ENCODE data around the gene YJU2.

The YJU2 gene

DNA sequence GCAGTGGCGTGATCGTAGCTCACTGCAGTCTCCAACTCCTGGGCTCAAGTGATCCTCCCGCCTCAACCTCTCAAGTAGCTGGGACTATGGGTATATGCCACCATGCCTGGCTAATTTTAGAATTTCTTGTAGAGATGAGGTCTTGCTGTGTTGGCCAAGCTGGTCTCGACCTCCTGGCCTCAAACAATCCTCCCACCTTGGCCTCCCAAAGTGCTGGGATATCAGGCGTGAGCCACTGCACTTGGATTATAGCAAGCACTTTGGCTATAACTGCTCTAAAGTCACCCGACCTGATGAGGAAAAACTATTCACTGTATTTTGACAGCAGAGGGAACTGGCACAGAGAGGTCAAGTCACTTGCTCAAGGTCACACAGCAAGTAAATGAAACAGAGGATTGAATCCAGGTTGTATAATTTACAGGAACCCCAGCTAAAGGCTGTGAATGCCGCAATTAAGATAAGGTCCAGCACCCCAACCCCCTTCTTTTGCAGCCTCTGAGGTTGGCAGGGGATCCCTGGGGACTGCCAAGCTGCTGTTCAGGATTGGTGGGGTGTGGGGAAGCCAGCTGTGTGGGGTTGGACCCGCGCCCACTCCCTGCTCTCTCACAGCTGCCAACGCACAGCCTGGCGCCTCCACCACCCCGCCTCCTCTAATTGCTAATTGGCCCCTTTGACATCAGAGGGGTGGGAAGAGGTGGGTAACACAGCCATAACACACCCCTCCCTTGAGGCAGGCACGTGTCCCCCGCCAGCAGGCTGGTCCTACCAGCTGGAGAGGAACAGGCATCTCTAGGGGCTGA, 49.3 kb downstream of the YJU2 start:
- DNase-seq (ENCODE audit: extremely low read depth in 1 of 2, low read depth in 1 of 2) = no peak

GRCh38 chr19:4297901-4298809, 51.3 kb downstream of the YJU2 start:
- no peak for DNase-seq (ENCODE audit: extremely low read depth in 1 of 2, low read depth in 1 of 2)

DNA sequence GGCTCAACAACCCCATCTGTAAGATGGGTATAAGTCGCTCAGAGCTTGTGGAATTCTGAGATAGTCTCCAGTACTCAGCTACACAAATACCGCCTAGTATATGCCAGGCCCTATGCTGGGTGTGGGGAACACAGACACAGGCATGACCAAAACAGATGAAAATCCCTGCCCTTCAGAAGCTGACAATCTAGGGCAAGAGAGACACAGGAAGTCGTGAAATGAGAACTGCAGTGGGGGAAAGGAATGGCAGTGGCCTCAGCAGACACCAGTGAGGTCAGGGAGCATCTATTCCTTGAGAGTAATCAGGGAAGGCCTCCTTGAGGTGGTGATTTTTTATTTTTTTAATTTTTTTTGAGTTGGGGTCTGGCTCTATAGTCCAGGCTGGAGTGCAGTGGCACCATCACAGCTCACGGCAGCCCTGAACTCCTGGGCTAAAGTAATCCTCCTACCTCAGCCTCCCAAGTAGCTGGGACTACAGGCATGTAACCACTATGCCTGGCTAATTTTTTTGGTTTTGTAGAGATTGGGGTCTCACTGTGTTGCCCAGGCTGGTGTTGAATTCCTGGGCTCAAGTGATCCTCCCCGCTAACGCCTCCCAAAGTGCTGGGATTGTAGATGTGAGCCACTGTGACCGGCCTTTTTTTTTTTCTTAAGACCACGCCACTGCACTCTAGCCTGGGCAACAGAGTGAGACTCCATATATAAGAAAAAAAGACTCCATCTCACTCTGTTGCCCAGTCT, 52.1 kb downstream of the YJU2 start:
- no peak for DNase-seq (ENCODE audit: extremely low read depth in 1 of 2, low read depth in 1 of 2)

DNA sequence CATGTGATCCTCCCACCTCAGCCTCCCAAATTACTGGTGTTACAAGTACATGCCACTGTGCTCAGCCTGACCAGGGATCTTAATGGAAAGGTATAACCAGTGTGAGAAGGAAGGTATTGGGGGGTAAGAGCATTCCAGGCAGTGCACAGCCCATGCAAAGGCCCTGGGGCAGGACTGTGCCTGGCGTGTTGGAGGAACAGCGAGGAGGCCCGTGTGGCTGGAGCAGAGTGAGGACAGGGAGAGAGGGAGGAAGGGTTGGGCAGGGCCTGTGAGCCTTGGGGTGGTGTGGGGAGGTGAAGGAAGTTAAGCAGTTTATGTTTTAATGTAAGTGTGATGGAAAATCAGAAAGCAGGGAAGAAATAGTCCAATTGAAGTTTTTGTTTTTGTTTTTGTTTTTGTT, 53.7 kb downstream of the YJU2 start:
- no peak for DNase-seq (ENCODE audit: extremely low read depth in 1 of 2, low read depth in 1 of 2)

DNA sequence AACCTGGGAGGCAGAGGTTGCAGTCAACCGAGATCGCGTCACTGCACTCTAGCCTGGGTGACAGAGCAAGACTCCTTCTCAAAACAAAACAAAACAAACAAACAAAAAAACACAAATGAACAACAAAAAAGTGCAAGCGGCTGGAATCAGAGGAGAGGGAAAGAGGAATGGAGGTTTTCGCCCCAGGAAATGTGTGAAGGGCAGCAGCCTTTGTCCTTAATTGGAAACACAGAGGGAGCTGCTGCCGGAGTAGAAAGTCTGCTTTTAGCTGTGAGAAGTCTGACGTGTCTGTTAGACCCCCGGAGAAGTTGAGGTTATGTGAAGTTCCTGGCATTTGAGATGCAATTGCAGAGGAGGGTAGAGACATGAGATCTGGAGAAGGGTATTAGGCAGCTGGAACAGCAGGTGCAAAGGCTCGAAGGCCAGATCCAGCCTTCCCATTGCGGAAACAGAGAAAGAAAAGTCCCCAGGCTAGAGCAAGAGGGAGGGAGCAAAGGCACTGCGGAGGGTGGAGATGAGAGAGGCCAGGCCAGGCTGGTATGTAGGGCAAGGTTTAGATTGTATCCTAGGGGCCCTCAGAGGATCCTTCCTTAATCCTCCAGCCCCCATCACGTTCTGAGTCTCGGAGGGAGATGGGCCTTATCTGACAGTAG, 54.8 kb downstream of the YJU2 start:
- no peak for DNase-seq (ENCODE audit: extremely low read depth in 1 of 2, low read depth in 1 of 2)

DNA sequence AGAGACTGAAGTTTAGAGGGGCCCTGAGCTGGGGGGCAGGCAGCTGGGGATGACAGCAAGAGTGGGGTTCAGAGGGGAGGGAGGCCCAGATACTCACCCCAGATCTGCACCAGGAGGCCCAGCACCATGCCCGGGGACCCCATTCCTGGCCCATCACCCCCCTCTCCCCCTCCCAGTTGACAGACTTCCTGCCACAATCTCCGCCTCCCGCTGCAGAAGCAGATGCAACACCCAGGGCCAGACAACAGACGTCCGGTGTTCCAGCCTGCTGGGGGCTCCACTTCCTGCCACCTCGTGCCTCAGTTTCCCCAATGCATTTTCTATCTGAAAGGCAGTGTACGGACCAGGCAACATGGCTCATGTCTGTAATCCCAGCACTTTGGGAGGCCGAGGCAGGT, 55.4 kb downstream of the YJU2 start, which contains the start of gene TMIGD2:
TSS of gene TMIGD2 (minus strand) at position 147 of the 398 bp plus-strand sequence. CDS start at position 143, 4 bp downstream.
- DNase-seq (ENCODE audit: extremely low read depth in 1 of 2, low read depth in 1 of 2) = no peak

DNA sequence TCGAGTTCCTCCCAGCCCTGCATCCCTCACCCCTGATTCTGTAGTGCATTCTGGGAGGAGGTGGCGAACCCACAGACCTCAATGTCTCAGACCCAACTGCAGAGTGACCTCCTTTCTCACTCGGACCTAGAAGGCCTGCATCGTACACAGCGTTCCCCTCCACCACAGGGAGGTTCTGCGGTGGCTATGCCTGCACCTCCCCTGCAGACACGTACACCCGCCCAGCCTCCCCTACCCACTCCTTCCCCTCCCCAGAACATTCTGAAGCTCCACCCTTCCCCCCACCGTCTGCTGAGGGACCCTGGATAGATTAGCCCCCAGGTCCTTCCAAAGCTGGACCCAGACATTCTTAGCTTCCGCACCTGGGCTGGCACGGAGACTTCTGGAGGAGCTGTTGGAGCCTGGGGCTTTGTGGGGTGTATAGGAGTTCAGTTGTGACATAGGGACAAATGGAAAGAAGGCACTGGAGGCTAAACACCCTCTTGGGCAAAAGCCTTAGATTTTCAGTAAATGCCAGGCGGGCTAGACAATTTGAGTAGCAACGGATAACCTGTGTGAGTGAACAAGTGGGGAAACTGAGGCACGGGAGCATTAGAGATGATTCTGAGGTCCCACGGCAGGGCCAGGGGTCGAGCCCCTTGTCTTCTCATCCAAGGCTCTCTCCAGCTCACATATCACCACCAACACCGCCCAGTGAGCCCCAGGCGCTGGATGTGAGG, 57.1 kb downstream of the YJU2 start:
- DNase-seq (ENCODE audit: extremely low read depth in 1 of 2, low read depth in 1 of 2) = no peak

DNA sequence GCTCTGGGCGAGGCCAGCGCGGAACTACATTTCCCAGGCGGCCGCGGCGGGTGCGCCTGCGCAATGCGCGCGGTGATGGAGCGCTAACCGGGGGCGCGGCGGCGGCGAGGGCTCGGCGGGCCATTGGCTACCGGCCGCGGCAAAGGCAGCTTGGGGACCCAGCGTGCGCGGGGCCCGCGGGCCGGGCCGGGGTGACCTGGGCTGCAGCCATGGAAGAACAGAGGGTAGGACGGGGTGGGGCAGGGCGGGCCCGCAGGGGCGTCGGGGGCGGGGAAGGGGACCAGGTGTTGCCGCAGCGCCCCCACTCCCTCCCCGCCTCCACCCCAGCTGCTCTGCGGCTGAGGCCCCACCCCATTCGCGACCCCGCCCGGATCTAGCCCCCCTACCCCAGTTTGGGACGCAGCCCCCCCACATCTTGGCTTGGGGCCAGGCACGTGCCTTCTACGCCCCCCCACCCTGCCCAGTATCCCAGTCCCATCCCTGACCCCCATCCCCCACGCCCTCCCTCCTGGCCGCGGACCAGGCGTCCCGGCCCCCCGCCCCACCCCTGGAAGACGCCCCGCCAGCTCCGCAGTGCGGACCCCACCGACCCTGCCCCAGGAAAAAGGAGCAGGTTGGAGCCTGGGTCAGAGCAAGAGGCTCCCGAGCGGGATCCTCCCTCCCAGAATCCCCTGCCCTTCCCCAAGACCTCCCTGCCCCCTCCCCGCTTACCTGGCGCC, 57.8 kb downstream of the YJU2 start, which contains the start of gene FSD1:
TSS of gene FSD1 (plus strand) at position 61 of the 719 bp plus-strand sequence. CDS start at position 210, 149 bp downstream.
- DNase-seq (ENCODE audit: extremely low read depth in 1 of 2, low read depth in 1 of 2) = peak in 1 of 2 donors; percentile 46

DNA sequence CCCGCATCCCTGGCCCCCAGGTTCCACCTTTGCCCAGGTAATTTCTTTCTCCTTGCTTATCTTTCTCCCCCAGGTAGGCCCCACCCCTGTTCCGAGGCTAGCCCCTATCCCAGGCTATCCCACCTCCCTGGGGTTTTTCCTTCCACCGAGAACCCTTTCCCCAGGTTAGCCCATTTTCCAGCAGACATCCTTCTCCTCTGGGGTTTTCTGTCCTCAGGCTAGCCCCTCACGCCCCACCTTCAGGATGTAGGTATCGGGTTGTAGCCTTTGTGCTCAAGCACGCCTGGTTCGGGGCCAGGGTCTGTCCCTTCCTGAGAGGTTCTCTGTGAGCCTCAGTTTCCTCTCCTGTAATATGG, 58.4 kb downstream of the YJU2 start:
- DNase-seq (ENCODE audit: extremely low read depth in 1 of 2, low read depth in 1 of 2) = no peak

GRCh38 chr19:4305659-4306058, 58.8 kb downstream of the YJU2 start:
- no peak for DNase-seq (ENCODE audit: extremely low read depth in 1 of 2, low read depth in 1 of 2)

DNA sequence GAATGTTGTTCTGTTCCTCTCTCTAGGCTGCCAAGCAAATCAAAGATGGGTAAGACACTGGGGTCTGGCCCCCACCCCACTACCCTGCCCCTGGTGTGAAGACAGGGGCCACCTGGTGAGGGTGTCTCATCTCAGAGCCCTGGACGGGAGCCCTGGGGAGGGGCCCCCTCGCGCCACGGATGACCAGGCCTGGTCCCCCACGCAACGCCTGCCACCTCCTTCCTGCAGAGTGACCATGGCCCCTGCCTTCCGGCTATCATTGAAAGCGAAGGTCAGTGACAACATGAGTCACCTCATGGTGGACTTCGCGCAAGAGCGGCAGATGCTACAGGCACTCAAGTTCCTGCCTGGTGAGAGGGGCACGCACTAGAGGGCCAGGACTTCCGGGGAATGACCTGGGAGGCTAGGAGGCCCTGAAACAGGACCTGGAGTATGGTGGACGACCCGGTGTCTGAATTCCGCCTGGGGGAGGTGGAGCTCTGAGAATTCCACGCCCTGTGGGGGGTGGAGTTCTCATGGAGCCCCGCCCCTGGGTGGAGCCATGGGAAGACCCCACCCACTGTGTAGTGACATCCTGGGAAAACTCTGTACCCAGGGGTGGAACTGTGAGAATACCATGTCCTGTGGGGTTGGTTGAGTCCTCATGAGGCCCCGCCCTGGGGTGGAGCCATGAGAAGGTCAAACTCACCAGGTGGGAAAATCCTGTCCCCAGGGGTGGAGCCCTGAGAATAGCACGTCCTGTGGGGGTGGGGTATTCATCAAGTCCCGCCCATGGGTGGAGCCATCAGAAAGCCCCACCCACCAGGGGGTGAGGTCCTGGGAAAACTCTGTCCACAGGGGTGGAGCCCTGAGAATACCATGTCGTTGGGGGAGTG, 63.6 kb downstream of the YJU2 start:
- DNase-seq (ENCODE audit: extremely low read depth in 1 of 2, low read depth in 1 of 2) = no peak

GRCh38 chr19:4313847-4314490, 67.1 kb downstream of the YJU2 start:
- no peak for DNase-seq (ENCODE audit: extremely low read depth in 1 of 2, low read depth in 1 of 2)

GRCh38 chr19:4316956-4317355, 70.1 kb downstream of the YJU2 start:
- DNase-seq (ENCODE audit: extremely low read depth in 1 of 2, low read depth in 1 of 2) = no peak

- DNase-seq (ENCODE audit: extremely low read depth in 1 of 2, low read depth in 1 of 2) = no peak
These were observed 71.6 kb downstream of the YJU2 start for GRCh38 chr19:4318460-4318859.
